GM10847 (cell line): Measurements from ENCODE around the gene SLC6A2.

Experiments used
- POLR2A ChIP-seq: IDR thresholded peaks from 2 replicates; pipeline ENCODE4 v1.6.1; 2011; ENCODE audit not compliant: insufficient read length; ENCODE audit errors: extremely low read depth

SLC6A2 gene

GRCh38 chr16:55686671-55687070 is 30.9 kb downstream of the SLC6A2 start:
- TF ChIP-seq POLR2A = no peak

- no peak for TF ChIP-seq POLR2A
Measured at GRCh38 chr16:55687802-55688201, 32.0 kb downstream of the SLC6A2 start.

GRCh38 chr16:55690841-55691240 is 35.1 kb downstream of the SLC6A2 start:
- no peak for TF ChIP-seq POLR2A

- TF ChIP-seq POLR2A = no peak
Measured at GRCh38 chr16:55691771-55692170, 36.0 kb downstream of the SLC6A2 start.

- no peak for TF ChIP-seq POLR2A
Measured at GRCh38 chr16:55695595-55695994, 39.8 kb downstream of the SLC6A2 start.

- TF ChIP-seq POLR2A = no peak
Measured at GRCh38 chr16:55697867-55698266, 42.1 kb downstream of the SLC6A2 start.

- no peak for TF ChIP-seq POLR2A
Measured at GRCh38 chr16:55698331-55698730, 42.5 kb downstream of the SLC6A2 start.

GRCh38 chr16:55698946-55699345 is 43.2 kb downstream of the SLC6A2 start:
- TF ChIP-seq POLR2A = no peak

- TF ChIP-seq POLR2A = no peak
Measured at GRCh38 chr16:55699616-55700015, 43.8 kb downstream of the SLC6A2 start.

GRCh38 chr16:55700067-55700466 is 44.3 kb downstream of the SLC6A2 start:
- no peak for TF ChIP-seq POLR2A

GRCh38 chr16:55700961-55701360 is 45.2 kb downstream of the SLC6A2 start:
- TF ChIP-seq POLR2A = no peak

GRCh38 chr16:55701442-55702319 is 45.9 kb downstream of the SLC6A2 start:
- TF ChIP-seq POLR2A = no peak

GRCh38 chr16:55703003-55704001 is 47.5 kb downstream of the SLC6A2 start:
- TF ChIP-seq POLR2A = no peak

GRCh38 chr16:55706739-55707384 is 51.1 kb downstream of the SLC6A2 start:
- no peak for TF ChIP-seq POLR2A

GRCh38 chr16:55709801-55710200 is 54.0 kb downstream of the SLC6A2 start:
- TF ChIP-seq POLR2A = no peak
